Measurements from ENCODE around the gene PDPK1.
"Not testable (repeated sequence)": the region's sequence is repeated elsewhere in the genome, so short reads cannot be mapped to it uniquely, and the experiment has no call there.

The PDPK1 gene

DNA sequence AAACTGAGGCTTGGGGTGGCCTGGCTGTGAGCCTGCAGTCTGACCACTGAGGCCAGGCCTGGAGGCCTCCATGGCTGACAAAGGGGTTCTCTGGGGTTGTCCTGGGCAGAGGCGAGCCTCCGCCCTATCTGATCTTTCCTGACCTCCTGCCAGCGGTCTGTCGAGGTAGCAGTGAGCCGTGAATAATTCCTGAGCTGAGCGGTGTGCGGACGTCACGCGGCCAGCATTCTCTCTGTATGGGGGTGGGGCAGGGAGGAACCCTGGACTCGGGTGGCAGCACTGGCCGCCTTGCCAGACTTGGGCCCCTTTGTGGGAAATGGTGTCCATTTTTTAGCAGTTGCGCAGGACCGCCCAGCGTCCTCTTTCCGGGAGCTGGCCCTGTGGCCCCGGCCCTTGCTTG is 74.1 kb downstream of the PDPK1 start:
- not testable (repeated sequence) for H3K9me3 ChIP-seq (ENCODE audit: control insufficient read depth in 1 of 2, low read length in 2 of 2); H3K4me3 ChIP-seq (ENCODE audit: low read depth in 1 of 2, low read length in 2 of 2); H3K27me3 ChIP-seq (ENCODE audit: low read depth, low read length); H3K27ac ChIP-seq (ENCODE audit: low read length); H3K4me1 ChIP-seq (ENCODE audit: control insufficient read depth in 1 of 2, insufficient read depth in 2 of 2, low read length in 2 of 2)
- H3K36me3 ChIP-seq (ENCODE audit: control insufficient read depth in 1 of 2, insufficient read depth in 2 of 2, low read length in 2 of 2): peaks cover 11 to 25% of the 10 kb centered on the region in 2 donors

DNA sequence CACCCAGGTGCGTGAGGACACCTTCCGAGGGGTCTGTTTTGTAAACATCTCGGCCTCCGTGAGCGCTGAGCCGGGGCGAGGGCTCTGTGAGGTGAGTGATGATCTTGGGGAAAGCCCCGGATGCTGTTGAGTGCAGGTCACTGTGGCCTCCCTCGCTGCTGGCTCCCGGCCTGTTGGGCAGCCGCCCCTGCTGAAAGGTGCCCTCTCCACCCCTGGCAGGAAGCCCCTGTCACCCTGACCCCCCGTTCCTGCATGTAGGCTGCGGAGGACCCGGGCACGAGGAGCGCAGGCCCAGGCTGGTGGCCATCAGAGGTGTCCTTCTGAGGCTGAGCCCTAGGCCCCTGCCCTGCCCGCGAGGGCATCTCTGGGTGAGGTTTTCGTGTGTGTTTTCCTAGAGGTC is 75.4 kb downstream of the PDPK1 start:
- not testable (repeated sequence) for H3K4me1 ChIP-seq (ENCODE audit: control insufficient read depth in 1 of 2, insufficient read depth in 2 of 2, low read length in 2 of 2); H3K27me3 ChIP-seq (ENCODE audit: low read depth, low read length); H3K9me3 ChIP-seq (ENCODE audit: control insufficient read depth in 1 of 2, low read length in 2 of 2); H3K4me3 ChIP-seq (ENCODE audit: low read depth in 1 of 2, low read length in 2 of 2); H3K27ac ChIP-seq (ENCODE audit: low read length)
- peaks cover 11 to 25% of the 10 kb centered on the region in 2 donors for H3K36me3 ChIP-seq (ENCODE audit: control insufficient read depth in 1 of 2, insufficient read depth in 2 of 2, low read length in 2 of 2)

DNA sequence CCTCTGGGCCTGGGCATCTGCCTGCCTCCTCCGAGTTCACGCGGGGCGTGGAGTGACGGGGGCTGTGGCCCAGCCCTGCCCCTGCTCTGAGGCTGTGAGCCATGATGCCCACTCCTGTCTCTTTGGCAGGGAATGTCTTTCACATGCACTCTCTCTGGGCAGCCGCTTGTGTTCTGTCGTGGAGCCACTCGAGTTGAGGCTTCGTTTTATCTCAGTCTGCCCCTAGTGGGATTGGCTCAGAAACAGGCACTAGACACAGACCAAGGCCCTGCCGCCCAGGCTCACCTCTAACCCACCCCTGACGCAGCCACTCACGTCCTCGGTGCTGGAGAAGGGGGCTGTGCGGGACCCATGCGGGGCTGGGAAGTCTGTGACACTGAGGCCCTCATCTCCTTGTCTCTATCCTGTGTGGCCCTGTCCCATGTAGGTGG is 77.0 kb downstream of the PDPK1 start:
- no peak overlapping the region for H3K27ac ChIP-seq (ENCODE audit: low read length)
- H3K36me3 ChIP-seq (ENCODE audit: control insufficient read depth in 1 of 2, insufficient read depth in 2 of 2, low read length in 2 of 2): peaks cover 11 to 25% of the 10 kb centered on the region in 2 donors
- no peaks in the 10 kb centered on the region for H3K27me3 ChIP-seq (ENCODE audit: low read depth, low read length)
- no peak overlapping the region for H3K4me3 ChIP-seq (ENCODE audit: low read depth in 1 of 2, low read length in 2 of 2)
- no peaks in the 10 kb centered on the region for H3K9me3 ChIP-seq (ENCODE audit: control insufficient read depth in 1 of 2, low read length in 2 of 2)
- peaks cover 0 to 4% of the 10 kb centered on the region in 2 donors for H3K4me1 ChIP-seq (ENCODE audit: control insufficient read depth in 1 of 2, insufficient read depth in 2 of 2, low read length in 2 of 2)

DNA sequence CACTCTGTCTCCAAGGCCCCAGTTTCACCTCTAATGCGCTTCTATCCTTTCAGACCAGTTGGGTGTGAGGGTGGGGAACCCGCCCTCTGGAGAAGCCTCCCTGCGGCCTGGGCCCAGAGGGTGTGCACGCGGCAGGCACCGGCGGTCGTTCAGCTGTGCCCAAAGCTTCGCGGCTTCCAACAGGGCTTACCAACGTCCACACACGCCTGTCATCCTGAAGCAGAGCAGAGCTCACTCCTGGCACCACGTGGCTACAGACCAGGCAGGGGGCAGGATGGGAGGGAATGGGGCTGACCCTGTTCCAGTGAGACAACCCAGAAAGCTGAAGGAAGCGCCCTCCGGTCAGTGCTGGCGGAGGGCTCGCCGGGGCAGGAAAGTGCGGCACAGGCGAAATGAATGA is 81.1 kb downstream of the PDPK1 start:
- H3K36me3 ChIP-seq (ENCODE audit: control insufficient read depth in 1 of 2, insufficient read depth in 2 of 2, low read length in 2 of 2); H3K4me3 ChIP-seq (ENCODE audit: low read depth in 1 of 2, low read length in 2 of 2); H3K27ac ChIP-seq (ENCODE audit: low read length); H3K4me1 ChIP-seq (ENCODE audit: control insufficient read depth in 1 of 2, insufficient read depth in 2 of 2, low read length in 2 of 2); H3K9me3 ChIP-seq (ENCODE audit: control insufficient read depth in 1 of 2, low read length in 2 of 2); H3K27me3 ChIP-seq (ENCODE audit: low read depth, low read length): not testable (repeated sequence)

DNA sequence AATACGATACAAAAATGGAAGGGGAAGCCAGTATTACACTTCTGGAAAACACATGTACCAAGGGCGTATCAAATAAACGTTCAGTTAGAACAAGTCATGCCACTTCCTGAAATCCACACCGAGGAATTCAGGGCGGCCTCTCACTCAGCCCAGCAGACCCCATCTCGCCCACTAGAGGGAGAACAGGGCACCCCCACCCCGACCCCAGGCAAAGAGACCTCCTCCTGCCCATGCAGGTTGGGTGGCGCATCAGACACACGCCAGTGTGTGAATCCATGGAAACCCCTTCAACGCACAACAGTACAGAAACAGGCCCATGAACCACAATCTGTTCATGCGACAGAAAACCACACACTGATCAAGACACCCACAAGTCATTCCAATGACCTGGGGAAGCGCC is 81.8 kb downstream of the PDPK1 start:
- not testable (repeated sequence) for H3K4me1 ChIP-seq (ENCODE audit: control insufficient read depth in 1 of 2, insufficient read depth in 2 of 2, low read length in 2 of 2); H3K36me3 ChIP-seq (ENCODE audit: control insufficient read depth in 1 of 2, insufficient read depth in 2 of 2, low read length in 2 of 2); H3K27me3 ChIP-seq (ENCODE audit: low read depth, low read length); H3K27ac ChIP-seq (ENCODE audit: low read length); H3K9me3 ChIP-seq (ENCODE audit: control insufficient read depth in 1 of 2, low read length in 2 of 2); H3K4me3 ChIP-seq (ENCODE audit: low read depth in 1 of 2, low read length in 2 of 2)

DNA sequence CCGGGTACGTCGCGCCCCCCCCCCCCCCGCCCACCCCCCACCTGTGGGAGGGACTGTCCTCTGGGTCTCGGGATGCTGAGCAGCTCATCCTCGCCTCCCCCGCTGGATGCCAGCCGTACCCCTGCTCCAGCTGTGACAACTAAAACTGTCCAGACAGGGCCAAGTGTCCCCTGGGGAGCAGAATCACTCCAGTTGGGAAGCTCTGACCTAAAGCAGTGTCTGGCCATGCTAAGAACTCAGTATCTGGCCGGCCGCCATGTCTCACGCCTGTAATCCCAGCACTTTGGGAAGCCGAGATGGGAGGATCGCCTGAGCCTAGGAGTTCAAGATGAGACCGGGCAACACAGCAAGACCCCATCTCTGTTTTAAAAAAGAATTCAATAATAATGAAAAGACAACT is 83.0 kb downstream of the PDPK1 start:
- H3K36me3 ChIP-seq (ENCODE audit: control insufficient read depth in 1 of 2, insufficient read depth in 2 of 2, low read length in 2 of 2); H3K27me3 ChIP-seq (ENCODE audit: low read depth, low read length); H3K9me3 ChIP-seq (ENCODE audit: control insufficient read depth in 1 of 2, low read length in 2 of 2); H3K4me3 ChIP-seq (ENCODE audit: low read depth in 1 of 2, low read length in 2 of 2); H3K4me1 ChIP-seq (ENCODE audit: control insufficient read depth in 1 of 2, insufficient read depth in 2 of 2, low read length in 2 of 2); H3K27ac ChIP-seq (ENCODE audit: low read length): not testable (repeated sequence)

DNA sequence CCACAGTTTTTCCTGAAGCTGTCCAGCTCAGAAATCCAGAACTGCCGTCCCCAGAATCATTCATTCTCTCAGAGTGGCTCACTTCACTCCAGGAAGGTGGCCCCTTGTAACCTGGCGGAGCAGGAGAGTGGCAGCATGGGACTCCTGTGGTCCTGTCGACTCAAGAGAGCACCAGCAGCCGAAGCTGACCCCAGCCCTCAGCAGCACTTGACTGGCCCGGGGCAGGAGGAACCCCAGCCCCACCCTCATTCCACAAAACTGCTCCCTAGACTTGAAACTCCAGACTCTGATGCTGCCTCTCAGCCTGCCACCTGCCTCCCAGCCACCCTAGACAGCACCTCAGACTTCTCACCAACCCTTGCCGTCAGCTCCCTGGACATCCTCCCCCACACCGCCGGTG is 83.6 kb downstream of the PDPK1 start:
- H3K4me1 ChIP-seq (ENCODE audit: control insufficient read depth in 1 of 2, insufficient read depth in 2 of 2, low read length in 2 of 2); H3K36me3 ChIP-seq (ENCODE audit: control insufficient read depth in 1 of 2, insufficient read depth in 2 of 2, low read length in 2 of 2); H3K4me3 ChIP-seq (ENCODE audit: low read depth in 1 of 2, low read length in 2 of 2); H3K9me3 ChIP-seq (ENCODE audit: control insufficient read depth in 1 of 2, low read length in 2 of 2); H3K27me3 ChIP-seq (ENCODE audit: low read depth, low read length); H3K27ac ChIP-seq (ENCODE audit: low read length): not testable (repeated sequence)

DNA sequence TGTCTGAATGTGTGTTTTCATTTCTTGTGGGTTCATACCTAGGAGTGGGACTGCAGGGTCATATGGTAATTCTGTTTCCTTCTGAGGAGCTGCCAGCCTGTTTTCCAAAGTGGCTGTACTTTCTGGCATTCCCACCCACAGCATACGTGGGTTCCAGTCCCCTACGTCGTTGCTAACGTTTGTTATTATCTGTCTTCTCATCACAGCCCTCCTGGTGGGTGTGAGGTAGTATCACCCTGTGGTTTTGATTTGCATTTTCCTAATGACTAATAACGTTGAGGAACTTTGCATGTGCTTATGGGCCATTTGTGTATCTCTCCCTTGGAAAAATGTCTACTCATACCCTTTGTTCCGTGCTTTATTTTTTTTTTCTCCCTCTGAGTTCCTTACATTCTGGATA is 89.3 kb downstream of the PDPK1 start:
- H3K36me3 ChIP-seq (ENCODE audit: control insufficient read depth in 1 of 2, insufficient read depth in 2 of 2, low read length in 2 of 2); H3K4me3 ChIP-seq (ENCODE audit: low read depth in 1 of 2, low read length in 2 of 2); H3K9me3 ChIP-seq (ENCODE audit: control insufficient read depth in 1 of 2, low read length in 2 of 2); H3K27ac ChIP-seq (ENCODE audit: low read length); H3K27me3 ChIP-seq (ENCODE audit: low read depth, low read length); H3K4me1 ChIP-seq (ENCODE audit: control insufficient read depth in 1 of 2, insufficient read depth in 2 of 2, low read length in 2 of 2): not testable (repeated sequence)

DNA sequence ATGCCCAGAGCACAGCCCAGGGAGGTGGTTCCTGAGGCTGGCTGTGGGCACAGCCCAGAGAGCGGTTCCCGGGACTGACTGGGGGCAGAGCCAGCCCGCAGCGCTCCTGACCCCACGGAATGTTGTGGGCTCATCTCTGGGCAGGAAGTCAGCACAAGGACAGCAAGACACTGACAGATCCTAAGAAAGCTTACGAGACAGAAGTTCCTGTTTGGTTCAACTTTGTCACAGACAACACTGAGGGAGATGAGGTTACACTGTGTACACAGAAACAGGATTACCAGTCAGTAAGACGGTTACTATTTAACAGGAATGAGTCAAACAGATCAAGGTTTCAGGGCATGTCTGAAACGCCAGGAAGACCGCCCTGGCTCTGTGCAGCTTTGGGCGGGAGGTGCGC is 93.4 kb downstream of the PDPK1 start:
- not testable (repeated sequence) for H3K4me1 ChIP-seq (ENCODE audit: control insufficient read depth in 1 of 2, insufficient read depth in 2 of 2, low read length in 2 of 2); H3K4me3 ChIP-seq (ENCODE audit: low read depth in 1 of 2, low read length in 2 of 2); H3K36me3 ChIP-seq (ENCODE audit: control insufficient read depth in 1 of 2, insufficient read depth in 2 of 2, low read length in 2 of 2); H3K27ac ChIP-seq (ENCODE audit: low read length); H3K9me3 ChIP-seq (ENCODE audit: control insufficient read depth in 1 of 2, low read length in 2 of 2); H3K27me3 ChIP-seq (ENCODE audit: low read depth, low read length)

DNA sequence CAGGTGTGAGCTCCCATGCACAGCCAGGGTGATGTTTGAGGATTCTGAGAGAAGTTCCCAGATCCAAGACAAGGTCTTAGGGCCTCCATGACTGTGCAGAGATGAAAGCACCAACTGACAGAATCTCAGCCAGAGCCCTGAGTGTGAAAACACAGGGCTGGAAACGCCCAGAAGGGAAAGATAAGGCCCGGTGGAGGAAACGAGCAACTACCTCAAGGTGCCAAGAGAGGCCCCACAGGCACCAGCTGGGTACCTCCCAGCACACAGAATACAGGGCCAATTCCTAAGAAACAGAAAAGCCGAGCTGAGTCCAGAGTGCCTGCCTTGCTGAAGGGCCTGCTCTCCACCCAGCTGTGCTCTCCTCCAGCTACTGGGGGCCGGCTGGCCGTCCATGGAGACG is 94.5 kb downstream of the PDPK1 start:
- not testable (repeated sequence) for H3K27ac ChIP-seq (ENCODE audit: low read length); H3K4me3 ChIP-seq (ENCODE audit: low read depth in 1 of 2, low read length in 2 of 2)

DNA sequence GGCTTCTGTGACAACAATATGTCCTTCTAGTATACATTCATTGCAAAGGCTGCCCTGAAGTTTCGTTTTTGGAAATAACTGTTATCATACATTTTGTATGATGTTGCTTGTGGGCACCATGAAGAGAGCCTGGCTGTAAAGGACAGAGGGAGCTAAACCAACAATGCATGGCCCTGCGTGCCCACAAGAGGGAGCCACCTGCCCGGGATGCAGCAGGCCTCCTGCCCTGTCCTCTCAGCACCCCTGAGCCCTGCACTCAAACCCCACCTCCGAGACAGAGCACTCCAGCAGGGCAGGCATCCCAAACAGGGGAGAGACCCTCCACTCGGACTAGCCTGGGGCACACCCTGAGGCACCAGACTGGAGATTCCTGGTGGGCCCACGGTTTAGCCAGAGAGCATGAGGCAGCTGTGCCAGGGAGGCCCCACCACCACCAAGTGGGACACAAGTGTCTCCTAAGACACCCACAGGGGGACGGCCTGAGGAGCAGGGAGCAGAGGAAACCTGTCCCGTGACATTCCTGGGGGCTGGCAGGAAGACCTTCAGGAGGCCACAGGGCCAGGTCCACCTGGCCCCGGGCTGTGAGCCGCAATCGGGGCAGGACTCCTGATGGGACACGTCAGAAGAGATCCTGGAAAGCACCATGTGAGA is 101.4 kb downstream of the PDPK1 start:
- H3K4me1 ChIP-seq (ENCODE audit: control insufficient read depth in 1 of 2, insufficient read depth in 2 of 2, low read length in 2 of 2); H3K27ac ChIP-seq (ENCODE audit: low read length): not testable (repeated sequence)

More for the DNA sequence above, 94.5 kb downstream of the PDPK1 start:
- H3K4me1 ChIP-seq (ENCODE audit: control insufficient read depth in 1 of 2, insufficient read depth in 2 of 2, low read length in 2 of 2); H3K36me3 ChIP-seq (ENCODE audit: control insufficient read depth in 1 of 2, insufficient read depth in 2 of 2, low read length in 2 of 2); H3K27me3 ChIP-seq (ENCODE audit: low read depth, low read length); H3K9me3 ChIP-seq (ENCODE audit: control insufficient read depth in 1 of 2, low read length in 2 of 2): not testable (repeated sequence)

DNA sequence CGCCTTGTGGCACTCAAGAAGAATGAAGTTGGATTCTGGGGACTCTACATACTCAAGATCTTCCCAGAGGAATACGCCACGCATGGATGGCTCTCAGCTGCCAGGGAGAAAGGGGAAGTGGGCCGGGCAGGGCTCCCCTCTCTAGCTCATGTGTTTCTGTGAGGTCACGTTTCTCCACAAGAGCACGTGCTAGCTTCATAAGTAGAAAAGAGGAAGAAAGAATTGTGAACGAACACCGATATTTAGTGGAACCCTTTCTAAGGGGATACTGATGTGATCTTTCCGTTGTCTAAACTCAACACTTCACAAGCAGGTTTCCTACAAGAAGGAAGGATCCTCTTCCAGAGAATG is 101.9 kb downstream of the PDPK1 start:
- not testable (repeated sequence) for H3K9me3 ChIP-seq (ENCODE audit: control insufficient read depth in 1 of 2, low read length in 2 of 2); H3K4me3 ChIP-seq (ENCODE audit: low read depth in 1 of 2, low read length in 2 of 2); H3K36me3 ChIP-seq (ENCODE audit: control insufficient read depth in 1 of 2, insufficient read depth in 2 of 2, low read length in 2 of 2); H3K27ac ChIP-seq (ENCODE audit: low read length); H3K27me3 ChIP-seq (ENCODE audit: low read depth, low read length); H3K4me1 ChIP-seq (ENCODE audit: control insufficient read depth in 1 of 2, insufficient read depth in 2 of 2, low read length in 2 of 2)

More for the DNA sequence above, 101.4 kb downstream of the PDPK1 start:
- H3K4me3 ChIP-seq (ENCODE audit: low read depth in 1 of 2, low read length in 2 of 2); H3K27me3 ChIP-seq (ENCODE audit: low read depth, low read length); H3K36me3 ChIP-seq (ENCODE audit: control insufficient read depth in 1 of 2, insufficient read depth in 2 of 2, low read length in 2 of 2); H3K9me3 ChIP-seq (ENCODE audit: control insufficient read depth in 1 of 2, low read length in 2 of 2): not testable (repeated sequence)
